CD4-positive, alpha-beta T cell treated with Interferon gamma for 1 hour (primary cell): Measurements from ENCODE around the gene TMEM126A.
"Not testable (repeated sequence)": the region's sequence is repeated elsewhere in the genome, so short reads cannot be mapped to it uniquely, and the experiment has no call there.

Experiments
- DNase-seq: peaks from one replicate; pipeline ENCODE4 v3.0.0-alpha.2; 2020

TMEM126A gene

DNA sequence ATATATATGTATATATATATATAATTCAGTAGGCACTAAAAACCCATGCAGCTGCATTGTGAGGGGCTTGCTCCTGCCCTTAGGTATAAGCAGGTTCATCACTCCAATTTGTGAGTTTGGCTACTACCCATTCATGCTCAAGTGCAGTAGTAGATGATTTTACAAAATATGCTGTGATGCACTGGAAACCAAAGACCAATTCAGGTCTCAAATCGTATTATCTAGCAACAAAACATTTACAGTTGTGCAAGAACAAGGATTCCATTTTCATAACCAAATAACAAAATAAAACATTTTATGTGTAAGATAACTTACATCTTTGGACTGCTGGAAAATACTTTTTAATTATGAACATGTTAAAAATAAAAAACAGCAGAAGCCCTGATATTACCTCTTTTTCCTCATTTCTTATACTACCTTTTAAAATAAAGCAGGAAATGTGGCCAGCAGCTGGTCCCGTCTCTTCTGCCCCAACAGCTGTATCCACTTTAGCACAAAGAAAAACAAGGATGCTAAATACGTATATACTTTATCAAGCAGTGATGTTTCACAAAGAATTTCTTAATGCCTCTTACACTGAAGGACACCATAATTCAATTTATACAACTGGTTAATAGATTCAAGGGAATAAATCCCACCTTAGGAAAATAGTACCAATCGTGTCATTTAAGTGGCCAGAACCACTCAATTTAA is 14.4 kb downstream of the TMEM126A start:
- no peak for DNase-seq

- DNase-seq: no peak
Measured at GRCh38 chr11:85663080-85663752, 15.4 kb downstream of the TMEM126A start.

- DNase-seq: peak; percentile 87
Measured at GRCh38 chr11:85663753-85664614, 16.2 kb downstream of the TMEM126A start.

DNA sequence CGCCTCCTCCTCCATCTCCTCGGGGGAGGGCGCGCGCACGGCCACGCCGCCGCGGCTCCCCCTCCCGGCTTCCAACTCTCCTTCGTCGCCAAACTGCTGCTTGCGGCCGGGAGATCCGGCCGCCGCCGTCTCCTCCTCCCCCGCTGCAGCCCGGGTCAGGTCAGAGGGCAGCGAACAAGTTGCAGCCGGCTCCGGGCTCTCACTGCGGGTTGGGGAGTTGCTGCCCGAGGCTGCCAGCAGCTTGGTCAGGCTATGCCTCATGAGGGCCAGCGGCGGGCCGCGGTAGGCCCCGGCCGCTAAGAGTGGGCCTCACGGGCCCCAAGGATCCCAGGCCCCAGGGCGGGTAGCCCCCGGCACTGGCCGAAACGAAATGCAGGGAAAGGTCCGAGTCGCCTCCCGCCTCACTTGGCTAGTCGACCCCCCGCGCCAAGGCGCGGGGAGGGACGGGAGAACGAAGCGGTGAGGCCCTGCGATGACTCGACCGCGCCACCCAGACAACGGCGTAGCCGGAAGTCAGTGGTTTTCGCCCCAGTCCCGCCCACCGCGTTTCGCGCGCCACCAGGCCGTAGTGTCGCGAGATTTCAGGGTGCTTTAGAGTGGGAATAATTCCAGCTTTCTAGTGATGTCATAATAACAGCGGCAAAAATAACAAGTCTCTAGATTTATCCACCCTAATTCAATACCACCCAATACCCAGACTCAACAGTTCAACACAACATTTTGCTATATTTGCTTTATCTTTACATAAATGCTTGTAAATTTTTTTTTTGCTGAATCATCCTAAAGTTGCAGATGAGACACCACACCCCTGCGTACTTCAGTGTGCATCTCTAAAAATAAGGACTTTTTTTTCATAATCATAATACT is 17.1 kb downstream of the TMEM126A start, which contains the start of gene CREBZF:
Gene CREBZF (minus strand): TSS at position 515 of the 867 bp plus-strand sequence. CDS start 254 bp downstream, at position 261.
- peak; percentile 92 for DNase-seq

DNA sequence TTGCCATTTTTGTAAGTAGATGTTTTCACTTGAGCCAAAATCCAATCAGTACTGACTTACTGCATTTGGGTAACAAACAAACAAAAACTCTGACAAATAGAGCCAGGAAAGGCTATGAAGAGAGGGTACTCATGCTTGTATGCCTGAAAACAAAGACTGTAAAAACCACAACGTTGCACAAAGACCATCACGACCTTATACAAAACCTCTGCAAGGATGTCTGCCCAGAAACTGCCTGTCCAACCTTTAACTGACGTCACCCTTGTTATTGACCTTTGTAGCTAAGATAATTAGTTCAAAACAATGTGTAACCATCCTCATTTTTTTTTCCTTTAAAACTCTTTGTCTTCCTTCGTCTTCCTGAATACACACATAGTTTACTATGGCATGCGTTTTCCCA is 18.0 kb downstream of the TMEM126A start:
- DNase-seq: no peak

GRCh38 chr11:85666687-85667086 is 18.9 kb downstream of the TMEM126A start:
- DNase-seq: no peak

DNA sequence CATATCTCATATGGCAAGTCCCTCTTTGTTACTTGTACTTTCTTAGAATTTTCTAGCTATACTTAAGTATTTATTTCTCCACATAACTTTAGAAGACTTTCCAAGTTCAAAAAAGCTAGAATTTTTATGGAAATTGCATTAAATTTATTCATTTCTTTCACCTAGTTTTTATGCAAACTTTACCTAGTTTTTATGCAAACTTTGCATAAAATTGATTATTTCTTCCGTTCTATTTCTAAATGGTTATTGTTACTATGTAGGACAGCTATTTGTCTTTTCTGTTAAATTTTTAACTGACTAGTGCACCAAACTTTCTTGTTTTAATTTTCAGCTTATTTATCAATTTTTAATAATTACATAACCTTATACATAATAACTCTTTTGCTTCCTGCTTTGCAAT is 20.4 kb downstream of the TMEM126A start:
- DNase-seq: no peak

GRCh38 chr11:85670949-85671663 is 23.3 kb downstream of the TMEM126A start:
- DNase-seq: not testable (repeated sequence)

DNA sequence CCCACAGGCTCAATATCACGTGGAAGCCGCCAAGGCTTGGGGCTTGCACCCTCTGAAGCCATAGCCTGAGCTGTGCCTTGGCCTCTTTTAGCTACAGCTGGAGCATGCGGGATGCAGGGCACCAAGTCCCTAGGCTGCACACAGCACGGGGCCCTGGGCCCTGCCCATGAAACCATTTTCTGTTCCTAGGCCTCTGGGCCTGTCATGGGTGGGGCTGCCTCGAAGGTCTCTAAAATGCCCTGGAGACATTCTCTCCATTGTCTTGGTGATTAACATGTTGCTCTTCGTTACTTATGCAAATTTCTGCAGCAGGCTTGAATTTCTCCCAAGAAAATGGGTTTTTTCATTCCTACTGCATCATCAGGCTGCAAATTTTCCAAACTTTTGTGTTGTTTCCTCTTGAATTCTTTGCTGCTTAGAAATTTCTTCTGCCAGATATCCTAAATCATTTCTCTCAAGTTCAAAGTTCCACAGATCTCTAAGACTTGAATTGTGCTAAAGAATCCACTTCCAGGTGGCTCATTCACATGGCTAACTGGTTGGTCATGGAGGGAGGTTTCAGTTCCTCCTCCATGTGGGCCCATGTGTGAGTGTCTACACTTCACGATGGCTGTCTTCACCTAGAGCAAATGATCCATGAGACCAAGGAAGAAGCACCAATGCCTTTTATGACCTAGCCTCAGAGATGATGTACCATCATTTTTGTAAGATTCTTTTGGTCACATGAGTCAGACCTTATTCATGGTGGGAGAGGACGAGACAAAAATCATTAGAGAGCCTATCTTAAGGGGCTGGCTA is 24.5 kb downstream of the TMEM126A start:
- DNase-seq: no peak

GRCh38 chr11:85673393-85673792 is 25.6 kb downstream of the TMEM126A start:
- no peak for DNase-seq

GRCh38 chr11:85679576-85679975 is 31.8 kb downstream of the TMEM126A start:
- no peak for DNase-seq

- no peak for DNase-seq
Measured at GRCh38 chr11:85680897-85681296, 33.1 kb downstream of the TMEM126A start.

DNA sequence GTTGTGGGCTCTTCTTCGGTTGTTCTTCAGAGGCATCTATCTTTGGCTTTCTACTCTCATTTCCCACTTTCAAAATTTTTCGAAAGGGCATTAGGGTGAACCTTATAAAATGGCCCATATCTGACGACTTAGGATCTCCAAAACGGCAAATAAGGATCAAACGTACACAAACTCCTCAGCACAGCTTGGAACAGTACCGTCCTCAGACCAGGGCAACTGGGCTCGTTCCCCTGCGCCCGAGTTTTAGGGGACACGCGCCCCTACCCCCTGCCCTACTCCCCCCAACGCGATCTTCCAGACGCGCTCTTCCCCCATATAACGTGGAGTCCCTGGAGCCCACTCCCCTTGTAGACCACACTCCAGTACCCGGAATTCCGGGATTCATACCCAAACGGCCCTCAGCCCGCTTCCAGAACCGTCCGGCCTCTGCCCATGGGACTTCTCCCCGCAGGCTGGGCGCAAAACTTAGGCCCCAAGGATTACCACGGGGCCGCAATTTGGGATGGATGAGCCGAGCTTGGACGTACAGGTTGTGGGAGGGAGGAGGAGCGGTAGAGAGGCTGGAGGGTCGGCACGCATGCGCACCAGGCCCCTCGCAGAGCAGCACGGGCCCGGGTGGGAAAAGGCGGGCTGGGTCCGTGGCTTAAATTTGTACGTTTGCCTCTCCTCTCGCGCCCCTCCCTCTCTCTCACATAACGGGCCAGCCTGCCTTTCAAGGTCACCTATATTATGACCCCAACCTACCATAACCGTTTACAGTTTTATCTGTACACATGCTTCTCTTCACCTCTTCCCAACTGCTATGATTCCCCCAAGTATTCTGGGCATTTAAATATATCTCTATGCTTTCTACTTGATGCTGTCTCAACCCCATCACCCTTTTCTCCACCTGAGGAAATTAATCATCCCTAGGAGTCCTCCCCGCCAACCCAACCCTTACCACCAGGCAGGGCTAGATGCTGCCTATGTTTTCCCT is 34.9 kb downstream of the TMEM126A start:
- peak; percentile 65 for DNase-seq

GRCh38 chr11:85685125-85685819 is 37.5 kb downstream of the TMEM126A start:
- DNase-seq: no peak

GRCh38 chr11:85685820-85686459 is 38.2 kb downstream of the TMEM126A start, which contains the start of gene CCDC89:
Gene CCDC89 (minus strand): TSS chr11:85686195. CDS start chr11:85686130, 65 bp downstream.
- DNase-seq: no peak

GRCh38 chr11:85694385-85694980 is 46.7 kb downstream of the TMEM126A start:
- no peak for DNase-seq

- DNase-seq: no peak
Measured at GRCh38 chr11:85695546-85695945, 47.8 kb downstream of the TMEM126A start.

DNA sequence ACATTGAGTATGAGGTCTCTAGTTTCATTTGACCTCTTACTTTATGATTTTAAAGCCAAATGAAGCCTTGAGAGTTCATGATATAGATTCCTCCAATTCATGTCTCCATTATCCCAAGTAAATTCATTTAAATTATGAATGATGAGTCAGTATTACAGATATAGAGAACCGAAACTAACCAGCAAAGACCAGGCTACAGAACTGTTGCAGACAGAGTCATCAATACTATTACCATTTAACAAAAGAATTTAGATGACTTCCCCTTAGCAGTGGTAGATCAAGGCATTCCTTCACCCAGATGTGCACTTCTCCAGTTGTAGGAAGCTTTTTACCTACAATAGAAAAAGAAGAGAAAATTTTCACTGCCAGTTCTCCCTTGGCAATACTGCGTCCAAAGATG is 50.0 kb downstream of the TMEM126A start:
- no peak for DNase-seq
